ENCODE data around the gene NEK11. TPM values are rescaled to one million over a fixed set of nuclear protein-coding genes. Genes with fewer than 3 reads are reported as not detected.

The NEK11 gene
- polyA plus RNA-seq, 1 of the 3 experiments (the other 2 are of a cell fraction) = 4.7 TPM

DNA sequence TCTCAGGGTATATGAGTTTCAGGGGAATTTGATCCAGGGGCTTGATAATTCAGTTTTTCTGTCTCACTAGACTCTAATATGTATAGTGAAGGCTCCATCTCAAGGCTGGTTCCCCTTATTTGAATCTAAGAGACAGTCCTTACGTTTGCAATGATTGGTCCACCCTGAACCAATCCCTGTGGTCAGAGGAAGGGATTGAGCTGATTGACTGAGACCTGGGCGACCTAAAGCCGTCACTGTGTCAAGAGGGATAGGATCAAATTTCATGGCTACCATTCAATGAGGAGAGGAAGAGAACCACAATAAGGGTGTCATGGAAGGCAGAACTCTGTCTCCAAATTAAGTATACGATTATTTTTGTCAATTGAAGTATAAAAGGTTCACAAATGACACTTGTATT, 371.2 kb downstream of the NEK11 start:
- H3K79me2 ChIP-seq (ENCODE audit: insufficient read depth) = no peaks in the 10 kb centered on the region
- TF ChIP-seq GABPA (IDR thresholded peaks at IDR 0.05; ENCODE audit: low read depth) (no peak), RFX5 (IDR thresholded peaks at IDR 0.05; ENCODE audit: low read length) (no peak), TEAD4 (IDR thresholded peaks at IDR 0.05; ENCODE audit: borderline replicate concordance, insufficient read depth) (no peak), RXRA (IDR thresholded peaks at IDR 0.05; ENCODE audit: borderline replicate concordance, low read depth) (no peak), MAX (IDR thresholded peaks at IDR 0.05; ENCODE audit: low read depth) (no peak), EP300 (IDR thresholded peaks at IDR 0.05; ENCODE audit: borderline replicate concordance in 1 of 2, low read depth in 1 of 2, low read length in 1 of 2) (no peak), TCF12 (IDR thresholded peaks at IDR 0.05) (no peak), POLR2AphosphoS5 (IDR thresholded peaks at IDR 0.05; ENCODE audit: low read depth, low read length) (no peak), REST (IDR thresholded peaks at IDR 0.05; ENCODE audit: low read depth, low read length) (no peak), RAD21 (IDR thresholded peaks at IDR 0.05; ENCODE audit: low read length) (no peak), JUND (IDR thresholded peaks at IDR 0.05) (no peak), SIN3A (IDR thresholded peaks at IDR 0.05; ENCODE audit: borderline replicate concordance, low read depth, low read length) (no peak), SMC3 (IDR thresholded peaks at IDR 0.05; ENCODE audit: low read depth, low read length) (no peak), EZH2phosphoT487 (IDR thresholded peaks at IDR 0.05; ENCODE audit: borderline replicate concordance, low read depth) (no peak), TAF1 (IDR thresholded peaks at IDR 0.05; ENCODE audit: borderline replicate concordance, low read depth, low read length) (no peak), RCOR1 (IDR thresholded peaks at IDR 0.05; ENCODE audit: low read length) (no peak), CTCF (IDR thresholded peaks at IDR 0.05) (no peak)
- TF ChIP-seq, protein P1, sequence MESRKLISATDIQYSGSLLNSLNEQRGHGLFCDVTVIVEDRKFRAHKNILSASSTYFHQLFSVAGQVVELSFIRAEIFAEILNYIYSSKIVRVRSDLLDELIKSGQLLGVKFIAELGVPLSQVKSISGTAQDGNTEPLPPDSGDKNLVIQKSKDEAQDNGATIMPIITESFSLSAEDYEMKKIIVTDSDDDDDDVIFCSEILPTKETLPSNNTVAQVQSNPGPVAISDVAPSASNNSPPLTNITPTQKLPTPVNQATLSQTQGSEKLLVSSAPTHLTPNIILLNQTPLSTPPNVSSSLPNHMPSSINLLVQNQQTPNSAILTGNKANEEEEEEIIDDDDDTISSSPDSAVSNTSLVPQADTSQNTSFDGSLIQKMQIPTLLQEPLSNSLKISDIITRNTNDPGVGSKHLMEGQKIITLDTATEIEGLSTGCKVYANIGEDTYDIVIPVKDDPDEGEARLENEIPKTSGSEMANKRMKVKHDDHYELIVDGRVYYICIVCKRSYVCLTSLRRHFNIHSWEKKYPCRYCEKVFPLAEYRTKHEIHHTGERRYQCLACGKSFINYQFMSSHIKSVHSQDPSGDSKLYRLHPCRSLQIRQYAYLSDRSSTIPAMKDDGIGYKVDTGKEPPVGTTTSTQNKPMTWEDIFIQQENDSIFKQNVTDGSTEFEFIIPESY (IDR thresholded peaks at IDR 0.05; ENCODE audit: borderline replicate concordance, low read depth) = no peak
- TF ChIP-seq, protein P2, sequence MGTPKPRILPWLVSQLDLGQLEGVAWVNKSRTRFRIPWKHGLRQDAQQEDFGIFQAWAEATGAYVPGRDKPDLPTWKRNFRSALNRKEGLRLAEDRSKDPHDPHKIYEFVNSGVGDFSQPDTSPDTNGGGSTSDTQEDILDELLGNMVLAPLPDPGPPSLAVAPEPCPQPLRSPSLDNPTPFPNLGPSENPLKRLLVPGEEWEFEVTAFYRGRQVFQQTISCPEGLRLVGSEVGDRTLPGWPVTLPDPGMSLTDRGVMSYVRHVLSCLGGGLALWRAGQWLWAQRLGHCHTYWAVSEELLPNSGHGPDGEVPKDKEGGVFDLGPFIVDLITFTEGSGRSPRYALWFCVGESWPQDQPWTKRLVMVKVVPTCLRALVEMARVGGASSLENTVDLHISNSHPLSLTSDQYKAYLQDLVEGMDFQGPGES (IDR thresholded peaks at IDR 0.05; ENCODE audit: low read depth, low read length) = no peak
- WGBS (ENCODE audit: low lambda C conversion rate) = 69% methylated on average over 4 of the region's 4 CpGs
- no peak overlapping the region for H3K9ac ChIP-seq
- POLR2A ChIA-PET = no interaction called here
- no peaks in the 10 kb centered on the region for H4K20me1 ChIP-seq (ENCODE audit: insufficient read depth)
- no peak overlapping the region for H3K4me2 ChIP-seq
- no peak overlapping the region for H3K27ac ChIP-seq (ENCODE audit: low read depth in 2 of 2, low read length in 1 of 2)
- CTCF ChIA-PET = interaction anchor here (2.8 kb wide), 1 partner anchor 16 kb away, joined by 9 read pairs; the partner anchor contains the start of gene NUDT16
- H3K9me2 ChIP-seq = no peaks in the 10 kb centered on the region
- H3K9me3 ChIP-seq = no peaks in the 10 kb centered on the region
- DNase-seq = no peak
- peaks cover 7% of the 10 kb centered on the region for H3F3A ChIP-seq (replicated peaks; ENCODE audit: insufficient read depth)
- H3K27me3 ChIP-seq (ENCODE audit: insufficient read depth) = no peaks in the 10 kb centered on the region
- no peaks in the 10 kb centered on the region for H3K36me3 ChIP-seq (replicated peaks in 1 of 2; ENCODE audit: control insufficient read depth in 1 of 2, insufficient read depth in 2 of 2, low read length in 1 of 2)
- peaks cover 11 to 13% of the 10 kb centered on the region in 2 experiments for H3K4me1 ChIP-seq (ENCODE audit: control insufficient read depth in 1 of 2, insufficient read depth in 2 of 2, low read depth in 1 of 2, low read length in 1 of 2)
- H3K4me3 ChIP-seq (ENCODE audit: low read depth in 2 of 2, low read length in 1 of 2) = no peak overlapping the region
- H2AFZ ChIP-seq (ENCODE audit: low read depth) = no peak overlapping the region

Measured in SK-N-SH (cell line).